Stimulated activated naive CD8-positive, alpha-beta T cell treated with anti-CD3 and anti-CD28 coated beads, Interleukin-15, amount 100 ng/mL, for 72 hours (primary cell): ENCODE results near the gene CARF.
A peak's percentile ranks its signal among the peaks of the same experiment; 100 is the strongest.
"Not testable (repeated sequence)": the region's sequence is repeated elsewhere in the genome, so short reads cannot be mapped to it uniquely, and the experiment has no call there.

Experiments
- ATAC-seq: fragments of 150-1000 bp; cut with Tn5 transposase; 2 replicates; pipeline ENCODE4 v1.10.0; 2021; ENCODE audit warnings: mild to moderate bottlenecking, moderate library complexity
- DNase-seq, 2 donors: peaks; one replicate each; pipeline ENCODE4 v3.0.0; 2021 to 2022
- H3K27ac Mint-ChIP-seq, 2 donors: one replicate each; pipeline ENCODE4 v1.8.0; 2022; ENCODE audit warnings: mild to moderate bottlenecking in 2 of 2, mixed read lengths in 2 of 2, moderate library complexity in 2 of 2
- H3K27me3 Mint-ChIP-seq: one replicate; pipeline ENCODE4 v1.8.0; 2022; ENCODE audit warnings: mixed read lengths
- H3K4me1 Mint-ChIP-seq: one replicate; pipeline ENCODE4 v1.8.0; 2022; ENCODE audit warnings: mild to moderate bottlenecking, mixed read lengths
- H3K4me3 Mint-ChIP-seq, 2 donors: one replicate each; pipeline ENCODE4 v1.8.0; 2022; ENCODE audit warnings: mild to moderate bottlenecking in 2 of 2, mixed read lengths in 2 of 2, moderate library complexity in 1 of 2
- H3K9me3 Mint-ChIP-seq, 2 donors: one replicate each; pipeline ENCODE4 v1.8.0; 2022; ENCODE audit warnings: mixed read lengths in 2 of 2

CARF gene

GRCh38 chr2:202969404-202969803 lies 57.3 kb downstream of the CARF start:
- ATAC-seq, H3K4me1 Mint-ChIP-seq, H3K27ac Mint-ChIP-seq, H3K27me3 Mint-ChIP-seq, H3K9me3 Mint-ChIP-seq, DNase-seq, H3K4me3 Mint-ChIP-seq: not testable (repeated sequence)

GRCh38 chr2:202976809-202977208 lies 64.7 kb downstream of the CARF start:
- H3K4me1 Mint-ChIP-seq: no peaks in the 10 kb centered on the region
- no peak overlapping the region for H3K4me3 Mint-ChIP-seq
- H3K27ac Mint-ChIP-seq: no peak overlapping the region
- no peak for DNase-seq
- no peak for ATAC-seq
- no peaks in the 10 kb centered on the region for H3K9me3 Mint-ChIP-seq
- no peaks in the 10 kb centered on the region for H3K27me3 Mint-ChIP-seq

- no peak for ATAC-seq
- H3K4me3 Mint-ChIP-seq: no peak overlapping the region
Observed at GRCh38 chr2:202982779-202983491, 70.9 kb downstream of the CARF start.

GRCh38 chr2:202989749-202990148 lies 77.7 kb downstream of the CARF start:
- no peak for DNase-seq
- no peak overlapping the region for H3K4me3 Mint-ChIP-seq
- H3K27me3 Mint-ChIP-seq: no peaks in the 10 kb centered on the region
- no peak overlapping the region for H3K27ac Mint-ChIP-seq
- no peak for ATAC-seq
- no peaks in the 10 kb centered on the region for H3K9me3 Mint-ChIP-seq
- no peaks in the 10 kb centered on the region for H3K4me1 Mint-ChIP-seq

More at GRCh38 chr2:202982779-202983491, 70.9 kb downstream of the CARF start:
- DNase-seq: no peak
- peak overlapping the region in 1 of 2 donors; percentile 52 for H3K27ac Mint-ChIP-seq
- H3K4me1 Mint-ChIP-seq: no peaks in the 10 kb centered on the region
- H3K9me3 Mint-ChIP-seq: no peaks in the 10 kb centered on the region
- no peaks in the 10 kb centered on the region for H3K27me3 Mint-ChIP-seq

- no peak for ATAC-seq
- H3K27me3 Mint-ChIP-seq: peaks cover 7% of the 10 kb centered on the region
- no peaks in the 10 kb centered on the region for H3K9me3 Mint-ChIP-seq
- H3K4me3 Mint-ChIP-seq: no peak overlapping the region
- no peak overlapping the region for H3K27ac Mint-ChIP-seq
- no peaks in the 10 kb centered on the region for H3K4me1 Mint-ChIP-seq
- no peak for DNase-seq
Observed at GRCh38 chr2:202990501-202990900, 78.4 kb downstream of the CARF start.

GRCh38 chr2:202997113-202997512 lies 85.0 kb downstream of the CARF start:
- H3K27ac Mint-ChIP-seq, DNase-seq, H3K9me3 Mint-ChIP-seq, ATAC-seq, H3K27me3 Mint-ChIP-seq, H3K4me1 Mint-ChIP-seq, H3K4me3 Mint-ChIP-seq: not testable (repeated sequence)

- no peak for DNase-seq
- Mint-ChIP-seq H3K27me3 (peaks cover 8% of the 10 kb centered on the region), H3K9me3 (no peaks in the 10 kb centered on the region), H3K4me3 (no peak overlapping the region), H3K27ac (no peak overlapping the region), H3K4me1 (no peaks in the 10 kb centered on the region)
- ATAC-seq: no peak
Observed at GRCh38 chr2:203002054-203002821, 90.2 kb downstream of the CARF start.

- no peak for DNase-seq
- H3K4me3 Mint-ChIP-seq: no peak overlapping the region
- peaks cover 8% of the 10 kb centered on the region for H3K27me3 Mint-ChIP-seq
- no peak for ATAC-seq
- no peaks in the 10 kb centered on the region for H3K4me1 Mint-ChIP-seq
- H3K27ac Mint-ChIP-seq: no peak overlapping the region
- peaks cover 1 to 3% of the 10 kb centered on the region in 2 donors for H3K9me3 Mint-ChIP-seq
Observed at GRCh38 chr2:203003716-203004115, 91.6 kb downstream of the CARF start.

GRCh38 chr2:203014456-203015199 lies 102.6 kb downstream of the CARF start, which contains the start of gene NBEAL1:
NBEAL1 (plus strand) TSS chr2:203014875; CDS start chr2:203016385, 1,510 bp downstream.
- H3K9me3 Mint-ChIP-seq: no peaks in the 10 kb centered on the region
- H3K4me3 Mint-ChIP-seq: peak within 1 kb of the TSS; percentile 94 to 98
- peaks cover 40% of the 10 kb centered on the region for H3K4me1 Mint-ChIP-seq
- peak within 1 kb of the TSS; percentile 91 to 96 for H3K27ac Mint-ChIP-seq
- no peaks in the 10 kb centered on the region for H3K27me3 Mint-ChIP-seq
- ATAC-seq (peak; percentile 97), DNase-seq (peak; percentile 99)

- Mint-ChIP-seq H3K4me3 (peak overlapping the region; percentile 36 to 69), H3K4me1 (peaks cover 40% of the 10 kb centered on the region), H3K27me3 (no peaks in the 10 kb centered on the region), H3K27ac (no peak overlapping the region), H3K9me3 (no peaks in the 10 kb centered on the region)
- ATAC-seq (no peak), DNase-seq (no peak)
Observed at GRCh38 chr2:203016716-203017115, 104.6 kb downstream of the CARF start.

- H3K9me3 Mint-ChIP-seq: no peaks in the 10 kb centered on the region
- no peaks in the 10 kb centered on the region for H3K27me3 Mint-ChIP-seq
- peak overlapping the region; percentile 53 to 73 for H3K4me3 Mint-ChIP-seq
- H3K4me1 Mint-ChIP-seq: peaks cover 46% of the 10 kb centered on the region
- ATAC-seq (no peak), DNase-seq (no peak)
- peak overlapping the region; percentile 2 to 10 for H3K27ac Mint-ChIP-seq
Observed at GRCh38 chr2:203018181-203018580, 106.1 kb downstream of the CARF start.

- DNase-seq: no peak
- Mint-ChIP-seq H3K27ac (no peak overlapping the region), H3K4me1 (peaks cover 46% of the 10 kb centered on the region), H3K9me3 (no peaks in the 10 kb centered on the region), H3K4me3 (peak overlapping the region in 1 of 2 donors; percentile 42), H3K27me3 (no peaks in the 10 kb centered on the region)
- ATAC-seq: no peak
Observed at GRCh38 chr2:203019142-203019541, 107.1 kb downstream of the CARF start.

- Mint-ChIP-seq H3K27ac (no peak overlapping the region), H3K9me3 (no peaks in the 10 kb centered on the region), H3K4me1 (peaks cover 27% of the 10 kb centered on the region), H3K4me3 (no peak overlapping the region), H3K27me3 (no peaks in the 10 kb centered on the region)
- ATAC-seq: no peak
- no peak for DNase-seq
Observed at GRCh38 chr2:203021991-203022390, 109.9 kb downstream of the CARF start.

- no peak overlapping the region for H3K4me3 Mint-ChIP-seq
- no peaks in the 10 kb centered on the region for H3K27me3 Mint-ChIP-seq
- ATAC-seq (no peak), DNase-seq (no peak)
- H3K9me3 Mint-ChIP-seq: no peaks in the 10 kb centered on the region
- H3K27ac Mint-ChIP-seq: peak overlapping the region in 1 of 2 donors; percentile 23
- H3K4me1 Mint-ChIP-seq: peaks cover 24% of the 10 kb centered on the region
Observed at GRCh38 chr2:203022751-203023150, 110.7 kb downstream of the CARF start.

GRCh38 chr2:203025592-203025991 lies 113.5 kb downstream of the CARF start:
- H3K9me3 Mint-ChIP-seq: no peaks in the 10 kb centered on the region
- H3K27ac Mint-ChIP-seq: no peak overlapping the region
- H3K4me3 Mint-ChIP-seq: no peak overlapping the region
- H3K4me1 Mint-ChIP-seq: peaks cover 21% of the 10 kb centered on the region
- no peaks in the 10 kb centered on the region for H3K27me3 Mint-ChIP-seq
- ATAC-seq (no peak), DNase-seq (no peak)

- H3K27me3 Mint-ChIP-seq: no peaks in the 10 kb centered on the region
- no peak for DNase-seq
- no peak for ATAC-seq
- no peak overlapping the region for H3K4me3 Mint-ChIP-seq
- peaks cover 44% of the 10 kb centered on the region for H3K4me1 Mint-ChIP-seq
- no peak overlapping the region for H3K27ac Mint-ChIP-seq
- peaks cover 6 to 7% of the 10 kb centered on the region in 2 donors for H3K9me3 Mint-ChIP-seq
Observed at GRCh38 chr2:203030545-203030944, 118.5 kb downstream of the CARF start.
